ENCODE data around the gene RANBP3L.

GRCh38 chr5:36300927-36301540, 668 bp downstream of the RANBP3L start:
- no peak for TF ChIP-seq POLR2AphosphoS5 (IDR thresholded peaks at IDR 0.05)
- TF ChIP-seq SMC3 (conservative IDR thresholded peaks at IDR 0.05; ENCODE audit: poor library complexity): no peak
- no peak for TF ChIP-seq TAF1 (IDR thresholded peaks at IDR 0.05; ENCODE audit: low read depth)
- no peak for TF ChIP-seq MXI1 (conservative IDR thresholded peaks at IDR 0.05; ENCODE audit: poor library complexity, severe bottlenecking)
- no peak for TF ChIP-seq CTCF (IDR thresholded peaks at IDR 0.05; ENCODE audit: poor library complexity, severe bottlenecking)
- no peak for TF ChIP-seq EZH2 (IDR thresholded peaks at IDR 0.05; ENCODE audit: borderline replicate concordance, insufficient read depth, low read length, poor library complexity, severe bottlenecking)
- TF ChIP-seq EP300 (conservative IDR thresholded peaks at IDR 0.05; ENCODE audit: poor library complexity, severe bottlenecking): no peak
- TF ChIP-seq REST (IDR thresholded peaks at IDR 0.05; ENCODE audit: borderline replicate concordance): no peak
- no peak for TF ChIP-seq RAD21 (conservative IDR thresholded peaks at IDR 0.05)
